OCI-LY7 (cell line): Measurements from ENCODE around the gene SAE1. TPM values are rescaled to one million over a fixed set of nuclear protein-coding genes. Genes with fewer than 3 reads are reported as not detected.

Experiments
- BruUV-seq: library from RNA; stranded (reverse); fragments of 400-500 nt; replicated peaks from 2 replicates; lab custom pipeline; 2021; lab: Mats Ljungman, UMichigan
- CTCF ChIA-PET: fragments of 300-600 bp; sonication (Branson Sonifier 250); formaldehyde crosslinking; loops from one replicate; lab custom pipeline; 2022; ENCODE audit warnings: antibody characterized with exemption; ENCODE audit not compliant: unreplicated experiment; lab: Charles Lee
- POLR2A ChIA-PET: fragments of 300-600 bp; sonication (Branson Sonifier 250); formaldehyde crosslinking; loops from one replicate; lab custom pipeline; 2022; ENCODE audit warnings: antibody characterized with exemption; lab: Charles Lee
- DNase-seq: peaks from one replicate; pipeline ENCODE4 v3.0.0-alpha.2; 2015; ENCODE audit warnings: low spot score
- H2AFZ ChIP-seq: fragments of 200-600 bp; sonication (generic), shearing (Covaris generic); 2 replicates; pipeline ENCODE4 v1.6.1; 2014; ENCODE audit warnings: mild to moderate bottlenecking, antibody characterized with exemption, low read length, moderate library complexity
- H3K27ac ChIP-seq: fragments of 200-600 bp; sonication (generic); 2 replicates; pipeline ENCODE4 v1.5.1; 2014; ENCODE audit warnings: mixed run types, low read depth, mild to moderate bottlenecking, moderate library complexity, low read length, inconsistent platforms; ENCODE audit not compliant: poor library complexity, severe bottlenecking
- H3K36me3 ChIP-seq: fragments of 200-600 bp; sonication (generic); 2 replicates; pipeline ENCODE4 v1.6.1; 2014; ENCODE audit warnings: mild to moderate bottlenecking, antibody characterized with exemption, low read length, moderate library complexity, mixed read lengths; ENCODE audit not compliant: insufficient read depth
- H3K4me1 ChIP-seq: fragments of 200-600 bp; sonication (generic); 2 replicates; pipeline ENCODE4 v1.5.1; 2014; ENCODE audit warnings: mild to moderate bottlenecking, low read length; ENCODE audit not compliant: insufficient read depth, poor library complexity, severe bottlenecking
- H3K4me2 ChIP-seq: fragments of 200-600 bp; sonication (generic); 2 replicates; pipeline ENCODE4 v1.6.1; 2014; ENCODE audit warnings: mild to moderate bottlenecking, low read length
- H3K4me3 ChIP-seq: fragments of 200-600 bp; sonication (generic); 2 replicates; pipeline ENCODE4 v1.5.1; 2014; ENCODE audit warnings: mild to moderate bottlenecking, low read depth, low read length; ENCODE audit not compliant: poor library complexity, severe bottlenecking
- H3K79me2 ChIP-seq: fragments of 200-600 bp; sonication (generic); 2 replicates; pipeline ENCODE4 v1.6.1; 2016; ENCODE audit warnings: low read depth, mild to moderate bottlenecking, low read length, moderate library complexity, mixed read lengths; ENCODE audit not compliant: insufficient read depth
- H3K9me2 ChIP-seq: fragments of 200-600 bp; sonication (generic); 2 replicates; pipeline ENCODE4 v1.6.1; 2016; ENCODE audit warnings: mild to moderate bottlenecking, low read length, mixed read lengths; ENCODE audit not compliant: insufficient read depth
- H3K9me3 ChIP-seq: fragments of 200-600 bp; sonication (generic); 2 replicates; pipeline ENCODE4 v1.6.1; 2014; ENCODE audit warnings: mild to moderate bottlenecking, mixed run types, low read length, mixed read lengths
- H4K20me1 ChIP-seq: fragments of 200-600 bp; sonication (generic); 2 replicates; pipeline ENCODE4 v1.6.1; 2014; ENCODE audit warnings: mild to moderate bottlenecking, antibody characterized with exemption, low read length, moderate library complexity, mixed read lengths; ENCODE audit not compliant: insufficient read depth
- EZH2phosphoT487 ChIP-seq: fragments of 200-600 bp; sonication (generic); IDR thresholded peaks from 2 replicates; pipeline ENCODE4 v1.6.1; 2018; ENCODE audit warnings: low read depth, borderline replicate concordance, mild to moderate bottlenecking, mixed run types, antibody characterized with exemption, low read length, moderate library complexity, mixed read lengths
- intact Hi-C: fragments of 100-400 bp; cut with micrococcal nuclease; formaldehyde crosslinking; loops from one replicate; pipeline ENCODE4 v1.10.0; 2022; ENCODE audit not compliant: unreplicated experiment
- total RNA-seq, 2 experiments: library from RNA; depleted of rRNA in 1 of 2; stranded (reverse); fragments of >200 nt in 1 of 2; shearing (Covaris generic) in 1 of 2; gene quantifications; 2 replicates each; pipeline ENCODE4 v1.2.3, GENCODE V29; 2014 to 2022
- TF ChIP-seq, protein P1 (sequence below): fragments of 200-600 bp; sonication (generic); conservative IDR thresholded peaks from 2 replicates; pipeline ENCODE4 v1.5.1; 2014; ENCODE audit warnings: mild to moderate bottlenecking, antibody characterized with exemption, low read length, moderate library complexity, mixed read lengths

SAE1 gene
- total RNA-seq, 2 experiments from 2014 or later: 144 to 165 TPM

- no peak overlapping the region for H2AFZ ChIP-seq
- CTCF ChIA-PET: no interaction called here
- no peaks in the 10 kb centered on the region for H3K9me3 ChIP-seq
- no peak overlapping the region for H3K27ac ChIP-seq
- no peak for TF ChIP-seq EZH2phosphoT487
- TF ChIP-seq, protein P1, sequence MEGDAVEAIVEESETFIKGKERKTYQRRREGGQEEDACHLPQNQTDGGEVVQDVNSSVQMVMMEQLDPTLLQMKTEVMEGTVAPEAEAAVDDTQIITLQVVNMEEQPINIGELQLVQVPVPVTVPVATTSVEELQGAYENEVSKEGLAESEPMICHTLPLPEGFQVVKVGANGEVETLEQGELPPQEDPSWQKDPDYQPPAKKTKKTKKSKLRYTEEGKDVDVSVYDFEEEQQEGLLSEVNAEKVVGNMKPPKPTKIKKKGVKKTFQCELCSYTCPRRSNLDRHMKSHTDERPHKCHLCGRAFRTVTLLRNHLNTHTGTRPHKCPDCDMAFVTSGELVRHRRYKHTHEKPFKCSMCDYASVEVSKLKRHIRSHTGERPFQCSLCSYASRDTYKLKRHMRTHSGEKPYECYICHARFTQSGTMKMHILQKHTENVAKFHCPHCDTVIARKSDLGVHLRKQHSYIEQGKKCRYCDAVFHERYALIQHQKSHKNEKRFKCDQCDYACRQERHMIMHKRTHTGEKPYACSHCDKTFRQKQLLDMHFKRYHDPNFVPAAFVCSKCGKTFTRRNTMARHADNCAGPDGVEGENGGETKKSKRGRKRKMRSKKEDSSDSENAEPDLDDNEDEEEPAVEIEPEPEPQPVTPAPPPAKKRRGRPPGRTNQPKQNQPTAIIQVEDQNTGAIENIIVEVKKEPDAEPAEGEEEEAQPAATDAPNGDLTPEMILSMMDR: no peak
- H3K4me1 ChIP-seq: peaks cover 18% of the 10 kb centered on the region
- no TSS peak for BruUV-seq
- no peak for DNase-seq
- no peaks in the 10 kb centered on the region for H4K20me1 ChIP-seq
- H3K79me2 ChIP-seq: no peaks in the 10 kb centered on the region
- H3K36me3 ChIP-seq: peaks cover 96% of the 10 kb centered on the region
- POLR2A ChIA-PET: interaction anchor here (0.5 kb wide), 1 partner anchor 10 kb away, joined by 5 read pairs; no protein-coding TSS in a partner anchor
- no peaks in the 10 kb centered on the region for H3K9me2 ChIP-seq
- intact Hi-C loops: no loop called here
- H3K4me2 ChIP-seq: no peak overlapping the region
- H3K4me3 ChIP-seq: no peak overlapping the region
Observed at GRCh38 chr19:47188507-47189033, 57.9 kb downstream of the SAE1 start.

DNA sequence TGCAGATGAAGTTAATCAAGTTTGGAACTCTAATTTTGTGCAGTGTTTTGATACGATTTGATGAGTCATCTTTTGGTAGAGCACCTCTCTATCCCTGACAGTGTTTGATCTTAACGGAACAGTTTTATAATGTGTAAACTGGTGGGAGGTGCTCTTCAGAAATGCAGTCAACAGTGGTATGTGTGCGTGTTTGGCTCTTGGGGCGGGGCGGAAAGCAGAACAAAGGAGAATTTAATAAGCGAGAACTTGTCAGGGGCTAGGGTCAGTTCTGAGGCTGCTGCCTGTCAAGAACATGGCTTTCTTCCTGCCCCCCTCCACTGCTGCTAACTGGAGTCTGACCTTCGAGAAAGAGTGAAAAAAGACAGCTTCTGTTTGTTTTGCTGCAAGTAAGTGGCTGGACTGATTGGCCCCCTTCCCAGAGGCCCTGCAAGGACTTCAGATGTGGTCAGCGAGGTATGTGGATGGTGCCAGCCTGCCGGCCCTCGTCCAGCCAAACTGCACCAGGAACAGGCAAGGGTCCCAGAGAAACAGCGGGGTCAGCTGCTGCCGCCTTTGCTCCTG lies 59.6 kb downstream of the SAE1 start:
- ChIA-PET CTCF (no interaction called here), POLR2A (interaction anchor here (0.5 kb wide), 1 partner anchor 336 kb away, joined by 4 read pairs; no protein-coding TSS in a partner anchor)
- no peak overlapping the region for H2AFZ ChIP-seq
- no peaks in the 10 kb centered on the region for H3K79me2 ChIP-seq
- no peak overlapping the region for H3K4me2 ChIP-seq
- intact Hi-C loops: no loop called here
- no peaks in the 10 kb centered on the region for H3K9me2 ChIP-seq
- no peaks in the 10 kb centered on the region for H3K9me3 ChIP-seq
- H3K36me3 ChIP-seq: peaks cover 95% of the 10 kb centered on the region
- DNase-seq: no peak
- BruUV-seq: no TSS peak
- TF ChIP-seq, protein P1: no peak
- TF ChIP-seq EZH2phosphoT487: no peak
- H3K4me1 ChIP-seq: peaks cover 16% of the 10 kb centered on the region
- H4K20me1 ChIP-seq: no peaks in the 10 kb centered on the region
- H3K4me3 ChIP-seq: no peak overlapping the region
- H3K27ac ChIP-seq: no peak overlapping the region

GRCh38 chr19:47195434-47195833 lies 64.8 kb downstream of the SAE1 start:
- no peaks in the 10 kb centered on the region for H4K20me1 ChIP-seq
- H3K27ac ChIP-seq: no peak overlapping the region
- ChIA-PET POLR2A (no interaction called here), CTCF (no interaction called here)
- no TSS peak for BruUV-seq
- H3K4me3 ChIP-seq: no peak overlapping the region
- H2AFZ ChIP-seq: no peak overlapping the region
- no peaks in the 10 kb centered on the region for H3K9me2 ChIP-seq
- DNase-seq: no peak
- intact Hi-C loops: no loop called here
- no peaks in the 10 kb centered on the region for H3K79me2 ChIP-seq
- peaks cover 87% of the 10 kb centered on the region for H3K36me3 ChIP-seq
- TF ChIP-seq EZH2phosphoT487: no peak
- TF ChIP-seq, protein P1: no peak
- H3K4me1 ChIP-seq: peaks cover 4% of the 10 kb centered on the region
- H3K4me2 ChIP-seq: no peak overlapping the region
- no peaks in the 10 kb centered on the region for H3K9me3 ChIP-seq
